VCaP (cell line): ENCODE measurements around the gene TPCN1.

ENCODE experiments used
- H3K27ac ChIP-seq: fragments of 450-650 bp; 2 replicates; pipeline ENCODE4 v1.5.1; 2017
- TF ChIP-seq, protein P1 (sequence below): fragments of 450-650 bp; conservative IDR thresholded peaks from 2 replicates; pipeline ENCODE4 v1.5.1; 2017; ENCODE audit warnings: mild to moderate bottlenecking, moderate library complexity

TPCN1 gene

GRCh38 chr12:113287146-113287898 is 66.1 kb downstream of the TPCN1 start:
- H3K27ac ChIP-seq = no peak overlapping the region
- TF ChIP-seq, protein P1, sequence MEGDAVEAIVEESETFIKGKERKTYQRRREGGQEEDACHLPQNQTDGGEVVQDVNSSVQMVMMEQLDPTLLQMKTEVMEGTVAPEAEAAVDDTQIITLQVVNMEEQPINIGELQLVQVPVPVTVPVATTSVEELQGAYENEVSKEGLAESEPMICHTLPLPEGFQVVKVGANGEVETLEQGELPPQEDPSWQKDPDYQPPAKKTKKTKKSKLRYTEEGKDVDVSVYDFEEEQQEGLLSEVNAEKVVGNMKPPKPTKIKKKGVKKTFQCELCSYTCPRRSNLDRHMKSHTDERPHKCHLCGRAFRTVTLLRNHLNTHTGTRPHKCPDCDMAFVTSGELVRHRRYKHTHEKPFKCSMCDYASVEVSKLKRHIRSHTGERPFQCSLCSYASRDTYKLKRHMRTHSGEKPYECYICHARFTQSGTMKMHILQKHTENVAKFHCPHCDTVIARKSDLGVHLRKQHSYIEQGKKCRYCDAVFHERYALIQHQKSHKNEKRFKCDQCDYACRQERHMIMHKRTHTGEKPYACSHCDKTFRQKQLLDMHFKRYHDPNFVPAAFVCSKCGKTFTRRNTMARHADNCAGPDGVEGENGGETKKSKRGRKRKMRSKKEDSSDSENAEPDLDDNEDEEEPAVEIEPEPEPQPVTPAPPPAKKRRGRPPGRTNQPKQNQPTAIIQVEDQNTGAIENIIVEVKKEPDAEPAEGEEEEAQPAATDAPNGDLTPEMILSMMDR = no peak

DNA sequence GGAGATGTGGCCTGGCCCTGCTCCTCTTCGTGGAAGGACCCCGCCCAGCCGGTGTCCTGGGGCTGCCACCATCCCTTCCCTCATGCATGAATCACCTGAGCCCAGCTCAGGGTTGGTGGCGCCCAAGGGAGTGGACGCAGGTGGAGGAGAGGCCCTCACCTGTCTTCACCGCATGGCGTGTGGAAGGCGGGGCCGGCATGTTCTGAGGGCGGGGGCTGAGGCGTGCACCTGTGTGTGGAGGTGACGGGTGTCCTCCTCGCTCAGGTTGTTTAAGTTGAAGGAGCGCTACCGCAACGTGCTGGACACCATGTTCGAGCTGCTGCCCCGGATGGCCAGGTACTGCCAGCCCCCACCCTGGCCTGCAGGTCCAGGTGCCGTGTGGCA is 66.6 kb downstream of the TPCN1 start:
- TF ChIP-seq, protein P1 = no peak
- no peak overlapping the region for H3K27ac ChIP-seq

- no peak overlapping the region for H3K27ac ChIP-seq
- TF ChIP-seq, protein P1 = no peak
Observed at GRCh38 chr12:113289361-113289760, 68.1 kb downstream of the TPCN1 start.

DNA sequence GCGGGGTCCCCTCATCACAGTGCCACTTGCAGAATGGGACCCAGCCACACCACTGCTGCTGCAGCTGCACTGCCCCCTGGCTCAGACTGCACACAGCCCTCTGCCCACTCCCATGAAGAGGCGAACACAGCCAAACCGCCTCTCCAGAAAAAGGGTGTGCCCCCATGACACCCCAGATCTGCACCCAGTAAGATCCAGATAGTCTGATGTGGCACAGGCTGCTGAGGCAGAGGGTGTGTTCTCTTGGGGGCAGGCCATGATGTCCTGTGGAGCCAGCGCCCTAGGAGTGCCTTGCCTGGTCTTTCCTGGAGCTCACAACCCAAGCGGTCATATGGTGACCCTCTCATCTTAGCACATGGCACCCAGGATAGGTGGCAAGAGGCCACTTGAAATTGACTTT is 69.2 kb downstream of the TPCN1 start:
- TF ChIP-seq, protein P1 = no peak

GRCh38 chr12:113291586-113291985 is 70.3 kb downstream of the TPCN1 start:
- H3K27ac ChIP-seq = no peak overlapping the region
- TF ChIP-seq, protein P1 = no peak

More for the DNA sequence above, 69.2 kb downstream of the TPCN1 start:
- H3K27ac ChIP-seq = no peak overlapping the region

GRCh38 chr12:113292091-113292490 is 70.8 kb downstream of the TPCN1 start:
- TF ChIP-seq, protein P1 = no peak

DNA sequence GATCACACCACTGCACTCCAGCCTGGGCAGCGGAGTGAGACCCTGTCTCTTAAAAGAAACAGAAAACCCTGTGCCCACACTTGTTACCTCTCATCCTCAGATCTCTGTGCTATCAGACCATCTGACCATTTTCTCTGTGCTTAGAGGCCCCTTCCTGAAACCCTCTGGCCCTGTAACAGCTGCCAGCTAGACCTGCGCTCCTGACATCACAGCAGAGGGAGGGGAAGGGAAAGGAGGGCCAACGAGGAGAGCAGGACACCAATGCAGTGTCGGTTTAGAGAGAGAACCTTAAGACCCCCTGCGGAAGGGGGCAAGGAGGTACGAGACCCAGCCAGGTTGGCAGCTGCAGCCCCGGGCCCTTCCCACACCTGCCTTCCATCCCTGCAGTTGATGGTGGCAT is 71.3 kb downstream of the TPCN1 start:
- H3K27ac ChIP-seq = no peak overlapping the region
- TF ChIP-seq, protein P1 = no peak

More at GRCh38 chr12:113292091-113292490, 70.8 kb downstream of the TPCN1 start:
- no peak overlapping the region for H3K27ac ChIP-seq
